Stimulated activated CD4-positive, alpha-beta T cell treated with anti-CD3 and anti-CD28 coated beads, TNF-alpha, amount 100 ng/mL, for 24 hours (primary cell): ENCODE results near the gene ATRN.
"Not testable (repeated sequence)": the region's sequence is repeated elsewhere in the genome, so short reads cannot be mapped to it uniquely, and the experiment has no call there.

Experiments used
- DNase-seq, 3 experiments: peaks; one replicate each; pipeline ENCODE4 v3.0.0-alpha.2; 2020; ENCODE audit warnings: low read depth in 3 of 3

The ATRN gene

GRCh38 chr20:3470208-3470626 is 601 bp upstream of the ATRN start:
- no peak for DNase-seq

- peak in 1 of 3 experiments; percentile 1 for DNase-seq
Observed at GRCh38 chr20:3471397-3472021, 691 bp downstream of the ATRN start.

- DNase-seq: no peak
Observed at GRCh38 chr20:3472105-3472504, 1.3 kb downstream of the ATRN start.

- no peak for DNase-seq
Observed at GRCh38 chr20:3473324-3473723, 2.5 kb downstream of the ATRN start.

- DNase-seq: no peak
Observed at GRCh38 chr20:3473944-3474343, 3.1 kb downstream of the ATRN start.

- DNase-seq: not testable (repeated sequence)
Observed at GRCh38 chr20:3477003-3477860, 6.4 kb downstream of the ATRN start.

- no peak for DNase-seq
Observed at GRCh38 chr20:3477861-3478544, 7.2 kb downstream of the ATRN start.

GRCh38 chr20:3479025-3479424 is 8.2 kb downstream of the ATRN start:
- DNase-seq: no peak

GRCh38 chr20:3479759-3480615 is 9.2 kb downstream of the ATRN start:
- no peak for DNase-seq

- DNase-seq: no peak
Observed at GRCh38 chr20:3483309-3483708, 12.5 kb downstream of the ATRN start.

- no peak for DNase-seq
Observed at GRCh38 chr20:3483784-3484183, 13.0 kb downstream of the ATRN start.

GRCh38 chr20:3485913-3486312 is 15.1 kb downstream of the ATRN start:
- DNase-seq: no peak

GRCh38 chr20:3486850-3487249 is 16.0 kb downstream of the ATRN start:
- no peak for DNase-seq

- no peak for DNase-seq
Observed at GRCh38 chr20:3492669-3493068, 21.9 kb downstream of the ATRN start.

- no peak for DNase-seq
Observed at GRCh38 chr20:3494218-3494617, 23.4 kb downstream of the ATRN start.

- DNase-seq: no peak
Observed at GRCh38 chr20:3502878-3503277, 32.1 kb downstream of the ATRN start.

GRCh38 chr20:3505148-3505547 is 34.3 kb downstream of the ATRN start:
- DNase-seq: no peak

- no peak for DNase-seq
Observed at GRCh38 chr20:3509064-3509463, 38.2 kb downstream of the ATRN start.

- no peak for DNase-seq
Observed at GRCh38 chr20:3510110-3510509, 39.3 kb downstream of the ATRN start.

GRCh38 chr20:3512239-3512638 is 41.4 kb downstream of the ATRN start:
- DNase-seq: not testable (repeated sequence)

- DNase-seq: no peak
Observed at GRCh38 chr20:3514012-3514642, 43.3 kb downstream of the ATRN start.
